Liver (tissue), 9 donors: ENCODE measurements around the gene DDX20. TPM values are rescaled to one million over a fixed set of nuclear protein-coding genes. Genes with fewer than 3 reads are reported as not detected.

Experiments used
- DNase-seq: peaks from one replicate; pipeline ENCODE4 v3.0.0-alpha.2; 2017; ENCODE audit warnings: low spot score
- H3K27ac ChIP-seq, 2 donors: one replicate each; pipeline ENCODE4 v1.7.0; 2013; ENCODE audit warnings: inconsistent platforms in 2 of 2, low read length in 2 of 2, control low read depth in 1 of 2, low read depth in 1 of 2, mild to moderate bottlenecking in 1 of 2
- H3K27me3 ChIP-seq, 4 donors: one replicate each; pipeline versions ENCODE4 v1.6.1 to v1.7.0; 2013; ENCODE audit warnings: low read length in 3 of 4, inconsistent platforms in 1 of 4, mild to moderate bottlenecking in 1 of 4, moderate library complexity in 1 of 4; ENCODE audit not compliant: control insufficient read depth in 4 of 4, insufficient read depth in 4 of 4
- H3K36me3 ChIP-seq, 4 donors: one replicate each; pipeline versions ENCODE4 v1.6.1 to v1.7.0; 2013; ENCODE audit warnings: low read length in 3 of 4, mild to moderate bottlenecking in 3 of 4, low read depth in 1 of 4, moderate library complexity in 1 of 4; ENCODE audit not compliant: control insufficient read depth in 4 of 4, insufficient read depth in 3 of 4
- H3K4me1 ChIP-seq, 4 donors: one replicate each; pipeline versions ENCODE4 v1.6.1 to v1.7.0; 2013; ENCODE audit warnings: low read length in 3 of 4, mild to moderate bottlenecking in 3 of 4, moderate library complexity in 1 of 4; ENCODE audit not compliant: control insufficient read depth in 4 of 4, insufficient read depth in 4 of 4
- H3K4me3 ChIP-seq, 3 donors: one replicate each; pipeline versions ENCODE4 v1.6.1 to v1.7.0; 2013; ENCODE audit warnings: low read length in 3 of 3, control low read depth in 1 of 3, low read depth in 1 of 3, mild to moderate bottlenecking in 1 of 3
- H3K9ac ChIP-seq, 2 donors: one replicate each; pipeline ENCODE4 v1.7.0; 2013; ENCODE audit warnings: low read length in 2 of 2, mild to moderate bottlenecking in 2 of 2, moderate library complexity in 2 of 2, control low read depth in 1 of 2, low read depth in 1 of 2
- H3K9me3 ChIP-seq, 4 donors: one replicate each; pipeline versions ENCODE4 v1.6.1 to v1.7.0; 2013; ENCODE audit warnings: low read length in 3 of 4; ENCODE audit not compliant: control insufficient read depth in 4 of 4
- ATF3 ChIP-seq: IDR thresholded peaks from 2 replicates; pipeline ENCODE4 v1.6.1; 2016; ENCODE audit warnings: antibody characterized with exemption
- EGR1 ChIP-seq, 2 donors: IDR thresholded peaks; 2 replicates each; pipeline ENCODE4 v1.6.1; 2016 to 2018; ENCODE audit warnings: antibody characterized with exemption in 2 of 2, low read depth in 2 of 2
- FOXA1 ChIP-seq: IDR thresholded peaks from 2 replicates; pipeline ENCODE4 v1.6.1; 2016; ENCODE audit warnings: antibody characterized with exemption
- FOXA2 ChIP-seq: IDR thresholded peaks from 2 replicates; pipeline ENCODE4 v1.6.1; 2016; ENCODE audit warnings: antibody characterized with exemption
- GABPA ChIP-seq, 2 donors: IDR thresholded peaks in 1 of 2; conservative IDR thresholded peaks in 1 of 2; 2 replicates each; pipeline ENCODE4 v1.6.1; 2016; ENCODE audit warnings: antibody characterized with exemption in 2 of 2, mild to moderate bottlenecking in 1 of 2, moderate library complexity in 1 of 2
- HNF4A ChIP-seq, 2 donors: conservative IDR thresholded peaks; 2 replicates each; pipeline ENCODE4 v1.6.1; 2016; ENCODE audit warnings: antibody characterized with exemption in 2 of 2, mild to moderate bottlenecking in 2 of 2
- HNF4G ChIP-seq: IDR thresholded peaks from 2 replicates; pipeline ENCODE4 v1.6.1; 2016; ENCODE audit warnings: antibody characterized with exemption
- JUND ChIP-seq, 2 donors: IDR thresholded peaks; 2 replicates each; pipeline ENCODE4 v1.6.1; 2016; ENCODE audit warnings: antibody characterized with exemption in 2 of 2
- NR2F2 ChIP-seq: IDR thresholded peaks from 2 replicates; pipeline ENCODE4 v1.6.1; 2016; ENCODE audit warnings: antibody characterized with exemption
- RAD21 ChIP-seq, 2 donors: IDR thresholded peaks; 2 replicates each; pipeline ENCODE4 v1.6.1; 2016; ENCODE audit warnings: antibody characterized with exemption in 2 of 2, mild to moderate bottlenecking in 2 of 2
- REST ChIP-seq: IDR thresholded peaks from 2 replicates; pipeline ENCODE4 v1.6.1; 2016; ENCODE audit warnings: antibody characterized with exemption, mild to moderate bottlenecking
- RXRA ChIP-seq, 2 donors: IDR thresholded peaks; 2 replicates each; pipeline ENCODE4 v1.6.1; 2017 to 2018; ENCODE audit warnings: antibody characterized with exemption in 2 of 2, mild to moderate bottlenecking in 1 of 2
- SP1 ChIP-seq: IDR thresholded peaks from 2 replicates; pipeline ENCODE4 v1.6.1; 2018; ENCODE audit warnings: antibody characterized with exemption, mild to moderate bottlenecking
- TAF1 ChIP-seq: conservative IDR thresholded peaks from 2 replicates; pipeline ENCODE4 v1.6.1; 2016; ENCODE audit warnings: antibody characterized with exemption, mild to moderate bottlenecking
- YY1 ChIP-seq: IDR thresholded peaks from 2 replicates; pipeline ENCODE4 v1.6.1; 2016; ENCODE audit warnings: antibody characterized with exemption, mild to moderate bottlenecking
- ZBTB33 ChIP-seq: IDR thresholded peaks from 2 replicates; pipeline ENCODE4 v1.6.1; 2016; ENCODE audit warnings: antibody characterized with exemption
- WGBS: extraction: QIAGEN DNeasy Blood & Tissue Kit; methylation state at CpG from one replicate; pipeline ENCODE4 v1.1.7; 2013; 5-methylcytosine and 5-hydroxymethylcytosine counted together
- polyA plus RNA-seq, 2 donors: library from polyadenylated mRNA; stranded (reverse) in 1 of 2; unstranded in 1 of 2; fragments of 200-250 nt in 1 of 2; fragments of >200 nt in 1 of 2; fragmentation: Nextera tagmentation in 1 of 2; extraction: Ambion mirVana in 1 of 2; gene quantifications; one replicate each; pipeline versions ENCODE4 v1.2.1 to v1.2.3, GENCODE V29; 2013 to 2015
- total RNA-seq, 2 donors: library from RNA; depleted of rRNA; stranded (reverse); fragments of >200 nt; gene quantifications; one replicate each; pipeline ENCODE4 v1.2.3, GENCODE V29; 2014
- TF ChIP-seq, protein P1 (sequence below): fragments of 150-350 bp; IDR thresholded peaks from 2 replicates; pipeline ENCODE4 v1.5.1; 2017; ENCODE audit warnings: improper control_type of control experiment, low read depth, low read length; ENCODE audit not compliant: missing input control
- TF ChIP-seq, protein P2 (sequence below): IDR thresholded peaks from 2 replicates; pipeline ENCODE4 v1.6.1; 2016; ENCODE audit warnings: antibody characterized with exemption
- donor health status: healthy.
- donor health status: healthy.
- donor health status: healthy.
- donor health status: healthy.
- donor health status: healthy.

Gene DDX20
- total and polyA plus RNA-seq, 4 donors = 2.3 to 8.6 (median 4.6) TPM

DNA sequence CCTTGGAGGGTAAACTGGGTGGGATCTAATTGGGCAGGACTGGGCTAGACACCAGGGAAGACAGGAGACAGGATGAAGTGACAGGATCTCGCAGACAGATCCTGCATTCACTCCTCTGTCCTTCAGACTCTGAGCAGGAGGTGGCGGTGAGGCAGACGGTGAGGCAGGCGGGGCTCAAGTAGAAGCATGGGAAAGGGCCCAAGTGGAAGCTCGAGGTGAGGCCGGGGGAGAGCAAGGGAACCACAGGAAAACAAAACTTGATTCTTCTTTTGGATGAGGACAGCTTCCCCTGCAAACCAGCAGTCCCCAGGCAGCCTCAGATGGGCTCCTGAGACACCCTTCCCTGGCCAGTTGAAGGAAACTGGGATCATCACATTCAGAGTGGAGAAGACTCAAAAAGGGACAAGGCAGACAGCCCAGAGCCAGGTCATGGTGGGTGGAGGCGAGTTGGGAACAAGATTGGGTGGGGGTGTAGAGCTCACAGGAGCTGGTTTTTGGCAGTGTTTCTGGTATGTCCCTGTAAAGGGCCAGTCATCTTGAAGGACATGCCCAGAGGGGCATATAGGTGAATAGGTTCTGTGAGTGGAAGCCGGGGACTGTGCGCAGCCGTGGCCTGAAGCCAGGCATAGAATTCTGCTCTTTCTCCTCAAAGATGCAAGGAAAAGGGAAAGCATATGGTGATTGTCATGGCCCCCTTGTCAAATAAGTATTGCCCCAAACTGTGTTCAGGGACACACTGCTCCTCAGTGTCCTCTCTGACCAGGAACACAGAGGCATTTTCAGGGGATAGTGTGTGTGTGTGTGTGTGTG is 34.5 kb upstream of the DDX20 start:
- no peak overlapping the region for H3K27ac ChIP-seq
- no peak for DNase-seq
- 81% methylated on average over 10 of the region's 10 CpGs for WGBS

More for the DNA sequence above, 34.5 kb upstream of the DDX20 start:
- Histone ChIP-seq H3K27me3 (no peaks in the 10 kb centered on the region), H3K9me3 (no peaks in the 10 kb centered on the region), H3K4me1 (no peaks in the 10 kb centered on the region), H3K9ac (no peak overlapping the region), H3K4me3 (no peak overlapping the region), H3K36me3 (no peaks in the 10 kb centered on the region)
- TF ChIP-seq, protein P1, sequence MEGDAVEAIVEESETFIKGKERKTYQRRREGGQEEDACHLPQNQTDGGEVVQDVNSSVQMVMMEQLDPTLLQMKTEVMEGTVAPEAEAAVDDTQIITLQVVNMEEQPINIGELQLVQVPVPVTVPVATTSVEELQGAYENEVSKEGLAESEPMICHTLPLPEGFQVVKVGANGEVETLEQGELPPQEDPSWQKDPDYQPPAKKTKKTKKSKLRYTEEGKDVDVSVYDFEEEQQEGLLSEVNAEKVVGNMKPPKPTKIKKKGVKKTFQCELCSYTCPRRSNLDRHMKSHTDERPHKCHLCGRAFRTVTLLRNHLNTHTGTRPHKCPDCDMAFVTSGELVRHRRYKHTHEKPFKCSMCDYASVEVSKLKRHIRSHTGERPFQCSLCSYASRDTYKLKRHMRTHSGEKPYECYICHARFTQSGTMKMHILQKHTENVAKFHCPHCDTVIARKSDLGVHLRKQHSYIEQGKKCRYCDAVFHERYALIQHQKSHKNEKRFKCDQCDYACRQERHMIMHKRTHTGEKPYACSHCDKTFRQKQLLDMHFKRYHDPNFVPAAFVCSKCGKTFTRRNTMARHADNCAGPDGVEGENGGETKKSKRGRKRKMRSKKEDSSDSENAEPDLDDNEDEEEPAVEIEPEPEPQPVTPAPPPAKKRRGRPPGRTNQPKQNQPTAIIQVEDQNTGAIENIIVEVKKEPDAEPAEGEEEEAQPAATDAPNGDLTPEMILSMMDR = no peak
- no peak for TF ChIP-seq JUND (IDR thresholded peaks at IDR 0.05)
- TF ChIP-seq, protein P2, sequence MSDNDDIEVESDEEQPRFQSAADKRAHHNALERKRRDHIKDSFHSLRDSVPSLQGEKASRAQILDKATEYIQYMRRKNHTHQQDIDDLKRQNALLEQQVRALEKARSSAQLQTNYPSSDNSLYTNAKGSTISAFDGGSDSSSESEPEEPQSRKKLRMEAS = no peak
- TF ChIP-seq EGR1 (IDR thresholded peaks at IDR 0.05; ENCODE audit: low read depth in 2 of 2) = no peak
- no peak for TF ChIP-seq NR2F2
- no peak for TF ChIP-seq RXRA (IDR thresholded peaks at IDR 0.05)
- TF ChIP-seq ZBTB33 = no peak
- TF ChIP-seq GABPA (IDR thresholded peaks at IDR 0.05 in 1 of 2, conservative IDR thresholded peaks at IDR 0.05 in 1 of 2) = no peak
- no peak for TF ChIP-seq HNF4A (conservative IDR thresholded peaks at IDR 0.05)
- no peak for TF ChIP-seq SP1
- TF ChIP-seq FOXA1 = no peak
- no peak for TF ChIP-seq YY1
- no peak for TF ChIP-seq TAF1
- no peak for TF ChIP-seq HNF4G
- no peak for TF ChIP-seq ATF3
- TF ChIP-seq RAD21 (IDR thresholded peaks at IDR 0.05) = no peak
- no peak for TF ChIP-seq REST
- TF ChIP-seq FOXA2 = no peak
